NAMALWA (cell line): ENCODE results near the gene FAM193A.
"Not testable (repeated sequence)": the region's sequence is repeated elsewhere in the genome, so short reads cannot be mapped to it uniquely, and the experiment has no call there.

Source experiments
- DNase-seq: peaks from one replicate; pipeline ENCODE4 v3.0.0-alpha.2; 2015; ENCODE audit warnings: low spot score

The FAM193A gene

DNA sequence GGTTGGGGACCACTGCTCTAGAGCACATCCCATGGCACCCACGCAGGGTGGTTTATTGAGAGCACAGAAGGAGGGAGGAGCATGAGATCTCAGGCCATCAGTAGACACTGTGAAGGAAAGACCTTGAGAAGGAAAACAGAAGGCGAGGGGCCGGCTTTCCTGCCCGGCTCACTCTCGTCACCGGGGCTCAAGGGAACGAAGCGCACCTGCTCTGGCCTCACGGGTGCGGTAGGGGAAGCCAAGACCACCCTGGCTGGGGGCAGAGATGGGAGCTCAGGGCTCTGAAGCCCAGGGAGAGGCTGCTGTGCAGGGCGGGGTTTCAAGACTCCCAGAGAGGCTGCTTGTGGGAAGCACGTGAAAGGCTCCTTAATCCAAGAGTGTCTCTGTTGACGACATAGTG lies 113.8 kb downstream of the FAM193A start:
- DNase-seq: no peak

DNA sequence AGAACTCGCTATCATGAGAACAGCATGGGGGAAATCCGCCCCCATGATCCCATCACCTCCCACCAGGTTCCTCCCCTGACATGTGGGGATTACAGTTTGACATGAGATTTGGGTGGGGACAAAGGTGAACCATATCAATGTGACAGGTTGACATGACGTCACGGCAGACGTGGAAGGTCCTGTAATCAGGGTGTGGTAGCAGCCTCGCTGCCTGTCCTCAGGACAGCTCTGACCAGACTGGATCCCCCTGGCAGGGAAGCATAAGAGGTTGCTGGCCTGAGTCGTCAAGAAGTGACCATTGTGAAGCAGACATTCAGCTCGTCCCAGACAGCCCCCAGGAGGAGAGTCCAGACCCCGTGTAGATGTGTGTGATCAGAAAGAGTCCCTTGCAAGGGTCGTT lies 115.1 kb downstream of the FAM193A start:
- DNase-seq: no peak

DNA sequence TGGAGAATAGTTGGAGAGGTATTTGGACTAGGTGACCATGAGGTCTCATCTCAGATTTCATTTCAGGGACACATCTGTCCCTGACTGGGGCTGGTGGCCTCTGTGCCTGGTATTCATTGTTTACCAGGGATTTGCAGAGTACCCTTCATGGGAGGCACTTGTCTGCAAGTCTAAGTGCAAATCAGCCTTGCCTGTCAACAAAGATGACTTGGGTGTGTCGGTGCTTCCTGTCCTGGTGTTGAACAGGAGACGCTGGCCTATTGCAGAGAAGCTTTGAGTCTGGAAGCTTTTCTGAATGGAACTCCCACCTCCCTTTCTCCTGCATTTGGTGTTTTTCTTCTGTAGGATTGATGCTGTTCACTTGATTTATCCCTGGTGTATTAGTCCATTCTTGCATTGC lies 115.6 kb downstream of the FAM193A start:
- DNase-seq: no peak

DNA sequence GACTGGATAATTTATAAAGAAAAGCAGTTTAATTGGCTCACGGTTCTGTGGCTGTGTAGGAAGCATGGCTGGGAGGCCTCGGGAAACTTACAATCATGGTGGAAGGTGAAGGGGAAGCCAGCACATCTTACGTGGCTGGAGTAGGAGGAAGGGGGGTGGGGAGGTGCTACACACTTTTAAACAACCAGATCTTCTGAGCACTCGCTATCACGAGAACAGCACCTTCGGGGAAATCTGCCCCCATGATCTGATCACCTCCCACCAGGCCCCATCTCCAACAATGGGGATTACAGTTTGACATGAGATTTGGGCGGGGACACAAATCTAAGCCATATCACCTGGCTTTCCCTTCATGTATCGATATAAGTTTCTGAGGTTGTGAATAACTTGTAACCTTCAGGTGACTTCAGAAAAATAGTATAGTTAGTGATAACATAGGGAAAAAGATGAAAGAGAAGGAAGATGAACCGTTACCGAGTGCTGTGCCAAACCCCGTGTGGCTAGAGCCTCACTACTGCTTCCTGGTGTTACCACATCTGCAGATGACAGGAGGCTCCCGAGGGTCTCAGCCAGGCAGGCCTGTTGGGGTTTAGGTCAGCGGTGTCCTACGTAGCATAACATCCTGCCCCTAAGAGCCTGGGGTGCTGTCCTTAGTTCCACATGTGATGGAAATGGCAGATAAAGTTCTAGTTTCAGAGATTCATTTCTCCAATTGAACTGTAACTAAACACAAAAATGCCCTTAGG lies 116.1 kb downstream of the FAM193A start:
- DNase-seq: no peak

DNA sequence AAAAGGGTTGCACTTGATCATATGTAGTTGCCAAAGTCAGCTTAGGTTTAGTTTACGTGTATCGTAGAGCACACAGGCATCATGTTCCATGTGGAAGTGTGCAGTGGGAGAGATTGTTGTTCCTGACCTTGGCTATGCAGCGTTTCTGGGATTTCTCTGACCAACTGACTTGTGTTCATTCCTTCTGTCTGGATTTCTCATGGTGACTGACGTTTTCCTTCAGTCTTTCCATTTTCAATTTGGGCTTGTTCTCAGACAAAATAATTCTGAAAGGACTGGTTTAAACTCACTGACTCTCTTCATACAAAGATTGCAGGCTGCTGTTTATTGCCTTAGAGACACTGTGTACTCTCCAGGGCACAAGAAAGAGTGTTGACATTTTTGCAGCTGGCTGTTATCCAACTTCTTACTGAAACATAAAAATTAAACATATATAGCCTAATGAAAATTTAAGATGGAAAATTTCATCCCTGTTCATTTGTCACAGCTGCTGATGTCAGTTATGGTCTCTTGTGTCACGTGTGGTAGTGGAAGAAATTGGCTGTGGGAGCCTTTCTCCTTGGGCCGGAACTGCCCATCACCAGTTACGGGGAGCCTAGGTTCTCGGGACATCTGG lies 124.3 kb downstream of the FAM193A start:
- no peak for DNase-seq

DNA sequence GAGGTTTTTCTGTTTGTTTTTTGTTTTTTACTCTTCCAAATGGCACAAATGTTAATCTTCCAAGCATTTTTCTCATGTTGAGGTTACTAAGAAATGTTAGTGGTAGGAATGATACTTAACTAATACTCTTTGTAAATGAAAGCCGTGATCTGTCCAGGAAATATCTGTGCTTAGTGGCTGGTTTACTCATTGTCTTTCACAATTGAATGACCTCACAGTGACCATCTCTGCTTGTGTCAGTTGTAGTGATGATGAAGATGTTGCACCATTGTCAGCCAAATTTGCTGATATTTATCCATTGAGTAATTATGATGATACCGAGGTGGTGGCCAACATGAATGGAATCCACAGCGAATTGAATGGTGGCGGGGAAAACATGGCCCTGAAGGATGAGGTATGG lies 126.2 kb downstream of the FAM193A start:
- no peak for DNase-seq

DNA sequence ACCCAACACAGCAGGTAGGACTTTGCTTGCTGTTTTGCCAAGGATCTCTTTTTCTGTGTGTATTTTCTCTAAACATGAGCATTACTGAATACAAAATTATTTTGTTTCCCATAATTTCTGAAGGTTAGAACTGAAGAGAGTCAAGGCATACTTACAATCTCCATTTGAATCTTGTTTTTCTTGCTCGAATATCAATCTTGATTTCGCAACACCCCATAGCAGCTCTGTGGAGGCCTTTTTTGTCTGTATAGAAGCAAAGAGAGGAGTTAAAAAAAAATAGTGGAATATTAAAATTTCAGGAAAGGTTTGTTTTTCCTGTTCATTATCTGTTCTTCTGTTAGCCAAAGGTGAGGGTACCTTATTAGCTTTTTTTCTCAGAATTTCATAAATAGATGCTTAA lies 126.8 kb downstream of the FAM193A start:
- DNase-seq: no peak

DNA sequence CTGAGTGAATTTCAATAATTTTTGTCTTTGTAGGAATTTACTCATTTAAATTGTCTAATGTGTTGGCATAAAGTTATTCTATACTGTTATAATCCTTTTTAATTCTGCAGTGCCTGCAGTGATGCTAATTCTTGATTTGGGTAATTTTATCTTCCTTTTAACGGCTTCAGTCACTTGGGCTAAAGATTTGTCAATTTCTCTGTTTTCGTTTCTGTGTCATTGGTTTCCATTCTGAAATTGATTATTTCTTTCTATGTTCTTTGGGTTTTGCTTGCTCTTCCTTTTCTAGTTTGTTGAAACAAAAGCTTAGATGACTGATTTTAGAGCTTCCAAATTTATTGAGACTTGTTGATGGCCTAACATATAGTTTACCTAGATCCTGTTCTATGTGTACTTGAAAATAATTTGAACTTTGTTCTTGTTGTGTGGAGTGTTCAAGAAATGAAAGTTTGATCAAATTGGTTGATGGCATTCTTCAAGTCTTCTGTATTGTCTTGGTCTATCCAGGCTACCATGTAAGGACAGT lies 130.3 kb downstream of the FAM193A start:
- no peak for DNase-seq

DNA sequence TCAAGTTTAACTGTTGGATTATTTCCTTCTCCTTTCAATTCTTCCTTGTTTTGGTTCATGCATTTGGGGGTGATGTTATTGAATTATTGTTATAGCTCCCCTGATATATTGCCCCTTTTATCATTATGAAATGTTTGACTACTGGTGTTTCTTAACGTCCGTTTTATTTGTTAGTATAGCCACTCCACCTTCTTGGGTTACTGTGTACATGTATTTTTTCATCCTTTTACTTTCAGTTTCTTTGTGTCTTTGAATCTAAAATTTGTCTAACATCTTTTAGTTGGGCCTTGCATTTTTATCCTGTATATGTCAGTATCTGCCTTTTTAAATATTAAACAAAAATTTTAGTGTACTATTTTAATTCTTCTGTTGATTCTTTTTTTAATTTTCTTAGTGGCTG lies 131.0 kb downstream of the FAM193A start:
- DNase-seq: no peak

DNA sequence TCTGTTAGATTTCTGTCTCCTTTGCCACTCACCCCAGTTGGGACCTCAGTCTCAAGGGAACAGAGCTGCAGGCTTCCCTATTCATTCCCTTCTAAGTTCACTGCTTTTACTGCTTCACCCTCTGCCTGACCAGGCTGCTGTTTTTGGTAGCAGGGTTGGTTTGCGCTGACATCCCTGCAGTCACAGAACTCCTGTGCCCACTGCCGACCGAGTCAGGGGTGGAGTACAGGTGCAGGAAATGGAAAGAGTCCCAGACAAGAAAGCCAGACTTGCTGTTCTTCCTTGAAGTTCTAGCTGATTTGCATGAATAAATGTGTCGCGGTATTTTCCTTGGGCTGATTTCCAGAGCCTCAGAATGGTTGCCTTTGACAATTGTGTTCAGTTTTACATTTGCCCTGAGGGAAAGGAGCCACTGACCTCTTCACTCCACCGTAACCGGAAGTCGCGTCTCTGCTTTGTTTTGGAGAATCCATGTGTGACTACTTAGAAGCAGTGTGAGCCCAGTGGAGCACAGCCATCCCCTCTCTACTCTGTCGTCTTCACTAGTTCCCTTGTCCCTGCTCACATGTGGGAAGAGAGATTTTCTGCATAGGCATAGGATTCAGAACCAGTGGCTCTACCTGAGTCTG lies 134.9 kb downstream of the FAM193A start:
- DNase-seq: no peak

DNA sequence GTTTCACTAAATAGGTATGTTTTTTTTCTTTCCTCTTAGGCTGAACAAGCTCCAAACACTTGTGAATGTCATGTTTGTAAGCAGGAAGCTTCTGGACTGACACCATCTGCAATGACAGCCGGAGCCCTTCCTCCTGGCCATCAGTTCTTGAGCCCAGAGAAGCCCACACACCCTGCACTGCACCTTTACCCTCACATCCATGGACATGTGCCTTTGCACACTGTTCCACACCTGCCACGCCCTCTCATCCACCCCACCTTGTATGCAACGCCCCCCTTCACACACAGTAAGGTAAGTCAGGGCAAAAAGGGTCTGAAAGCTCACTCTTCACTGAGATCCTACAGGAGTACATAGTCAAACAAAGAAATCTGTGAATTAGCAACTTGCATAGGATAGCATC lies 135.6 kb downstream of the FAM193A start:
- no peak for DNase-seq

DNA sequence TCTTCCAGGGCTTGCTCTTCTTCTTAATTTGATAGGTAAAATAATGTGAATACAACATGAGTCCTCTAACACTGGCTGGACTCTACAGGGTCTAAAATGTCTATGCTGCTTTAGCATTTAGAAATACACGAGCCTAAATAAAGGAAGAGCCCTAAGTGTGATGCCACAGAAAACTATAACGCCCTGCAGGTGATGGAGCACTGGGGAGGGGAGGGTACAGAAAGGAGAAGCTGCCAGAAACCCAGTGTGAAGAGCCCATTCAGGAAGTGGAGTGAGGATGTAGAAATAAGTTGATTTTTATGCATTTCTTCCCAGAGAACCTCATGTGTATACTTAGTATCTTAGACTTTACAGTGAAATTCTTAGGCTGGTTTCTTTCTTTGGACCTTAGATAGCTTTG lies 136.3 kb downstream of the FAM193A start:
- DNase-seq: no peak

DNA sequence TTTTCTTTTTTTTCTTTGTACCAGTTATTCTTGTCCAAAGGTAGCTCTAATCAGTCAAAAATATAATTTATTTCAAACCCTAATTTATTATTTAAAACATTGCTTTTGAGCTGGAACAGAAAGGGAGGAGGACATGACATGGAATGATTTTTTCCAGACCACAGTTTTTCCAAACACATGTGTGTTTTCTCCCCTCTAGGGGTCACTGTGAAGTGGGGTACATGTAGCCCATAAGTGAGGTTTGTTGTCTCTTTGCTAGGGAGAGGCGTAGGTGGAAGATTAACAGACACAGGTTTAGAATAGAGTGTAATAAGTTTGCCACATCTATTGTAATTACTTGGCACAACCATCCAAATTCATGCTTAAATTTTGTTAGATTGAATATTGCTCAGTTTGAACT lies 136.7 kb downstream of the FAM193A start:
- peak; percentile 33 for DNase-seq

DNA sequence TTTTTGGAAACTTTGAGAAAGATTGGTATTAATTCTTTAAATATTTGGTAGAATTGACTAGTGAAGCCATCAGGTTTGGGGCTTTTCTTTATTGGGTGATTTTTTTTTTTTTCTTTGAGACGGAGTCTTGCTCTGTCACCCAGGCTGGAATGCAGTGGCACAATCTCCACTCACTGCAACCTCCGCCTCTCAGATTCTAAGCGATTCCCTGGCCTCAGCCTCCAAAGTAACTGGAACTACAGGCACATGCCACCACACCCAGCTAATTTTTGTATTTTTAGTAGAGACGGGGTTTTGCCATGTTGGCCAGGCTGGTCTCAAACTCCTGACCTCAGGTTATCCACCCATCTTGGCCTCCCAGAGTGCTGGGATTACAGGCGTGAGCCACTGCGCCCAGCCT lies 143.3 kb downstream of the FAM193A start:
- not testable (repeated sequence) for DNase-seq

DNA sequence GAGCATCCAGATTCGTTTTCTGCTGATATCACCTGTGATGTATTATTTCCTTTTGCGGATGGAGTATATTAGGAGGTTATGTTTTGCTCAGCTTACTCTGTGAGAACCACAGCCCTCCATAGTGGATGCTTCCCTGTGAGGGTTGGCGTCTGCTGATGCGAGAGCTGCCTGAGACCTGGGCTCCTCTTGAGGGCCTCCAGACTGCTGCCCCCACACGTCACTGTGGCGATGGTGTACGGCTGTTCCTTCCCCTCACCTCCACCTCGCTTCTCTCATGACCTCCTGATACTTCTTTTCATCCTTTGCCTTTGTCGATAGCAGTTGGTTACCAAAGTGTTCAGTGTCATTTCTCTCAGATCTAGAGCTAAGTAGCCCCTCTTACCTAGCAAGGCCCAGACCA lies 148.0 kb downstream of the FAM193A start:
- no peak for DNase-seq

DNA sequence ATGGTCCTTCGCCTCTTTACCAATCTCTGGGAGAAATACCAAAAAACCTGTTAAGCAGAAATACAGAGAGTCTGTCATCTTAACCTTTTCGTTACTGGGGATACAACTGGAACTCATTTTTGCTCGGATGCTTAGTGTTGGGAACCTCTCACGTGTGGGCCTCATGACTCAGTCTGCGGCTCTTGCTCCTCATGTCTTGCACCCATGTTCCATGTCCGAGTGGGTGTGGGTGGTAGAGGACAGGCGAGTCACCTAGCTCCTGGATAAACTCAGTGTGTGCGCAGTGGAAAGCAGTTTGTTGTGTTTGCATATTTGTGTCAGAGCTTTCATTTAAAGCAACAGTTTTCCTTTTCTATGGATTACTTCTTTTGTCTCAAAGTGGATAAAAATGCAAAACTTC lies 149.1 kb downstream of the FAM193A start:
- no peak for DNase-seq

DNA sequence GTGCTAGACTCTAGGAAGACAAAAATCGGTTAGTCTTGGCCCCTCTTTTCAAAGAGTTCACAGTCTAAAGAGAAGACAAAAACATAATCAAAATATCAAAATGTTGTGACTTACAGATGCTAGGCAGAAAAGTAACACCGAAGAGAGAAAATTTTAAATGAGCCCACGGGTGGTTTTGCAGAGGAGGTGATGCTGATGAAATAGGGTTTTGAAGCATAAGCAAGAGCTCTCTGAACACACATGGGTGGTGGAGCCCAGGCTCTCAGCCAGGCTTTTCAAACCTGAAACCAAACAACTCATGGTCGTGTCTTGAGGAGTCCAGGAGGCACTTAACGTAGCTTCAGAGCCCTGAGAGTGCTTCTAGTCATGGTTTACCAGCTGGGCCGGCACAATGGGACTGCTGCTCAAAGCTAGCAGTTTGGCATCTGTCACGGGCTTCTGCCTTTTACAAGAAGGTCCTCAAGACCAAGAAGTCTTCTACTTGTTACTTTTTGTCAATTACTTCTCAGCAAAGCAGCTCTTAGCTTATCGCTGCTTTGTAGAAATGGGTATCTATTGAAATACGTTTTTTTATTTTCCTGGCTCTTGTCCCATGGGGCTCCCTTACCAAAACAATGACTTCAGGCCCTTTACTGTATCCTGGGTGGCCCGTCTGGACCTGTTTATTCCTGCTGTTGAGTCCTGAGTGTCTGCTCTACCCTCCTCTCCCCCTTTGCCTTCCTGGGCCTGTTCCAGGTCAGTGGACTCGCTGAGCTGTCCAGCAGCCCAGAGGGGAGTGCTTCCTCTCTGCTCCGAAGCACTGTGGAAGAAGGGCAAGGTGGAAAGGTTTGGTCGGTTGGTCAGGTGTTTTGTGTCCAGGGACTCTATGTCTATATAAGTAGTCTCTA lies 150.2 kb downstream of the FAM193A start:
- no peak for DNase-seq

DNA sequence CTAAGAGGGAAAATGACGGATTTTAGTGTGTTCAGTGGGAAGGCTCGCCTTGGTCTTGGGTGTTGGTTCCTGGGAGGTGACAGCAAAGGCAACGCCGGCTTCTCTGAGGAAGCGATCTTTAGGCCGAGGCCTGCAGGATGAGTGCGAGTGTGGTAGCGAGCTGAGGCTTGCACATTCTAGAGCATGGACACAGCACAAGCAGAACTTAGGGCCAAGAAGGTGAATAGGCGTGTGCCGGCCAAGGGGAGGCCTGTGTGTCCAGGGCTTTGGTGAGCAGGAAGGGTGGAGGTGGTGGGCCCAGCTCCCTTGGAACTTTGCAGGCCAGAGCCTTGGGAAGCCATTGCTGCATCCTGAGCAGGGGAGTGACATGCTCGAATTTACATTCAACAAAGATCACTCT lies 151.8 kb downstream of the FAM193A start:
- no peak for DNase-seq

DNA sequence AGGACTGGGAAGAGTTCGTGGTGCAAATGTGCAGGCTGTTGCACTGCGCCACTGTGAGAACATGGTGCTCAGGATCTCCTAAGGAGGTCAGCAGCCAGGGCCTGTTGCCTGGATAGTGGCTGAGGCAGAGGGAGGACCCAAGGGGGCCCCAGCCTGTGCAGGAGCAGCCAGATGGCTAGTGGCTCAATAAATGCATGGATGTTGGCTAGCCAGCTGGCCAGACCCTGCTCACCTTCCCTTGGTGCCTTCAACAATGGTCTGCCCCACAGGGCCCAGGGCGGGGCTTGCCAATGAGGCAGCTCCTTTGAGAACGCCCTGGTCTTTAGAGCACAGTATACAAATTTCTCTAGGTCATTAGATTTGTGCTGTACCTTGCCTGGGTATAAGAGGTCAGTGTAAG lies 152.2 kb downstream of the FAM193A start:
- no peak for DNase-seq

DNA sequence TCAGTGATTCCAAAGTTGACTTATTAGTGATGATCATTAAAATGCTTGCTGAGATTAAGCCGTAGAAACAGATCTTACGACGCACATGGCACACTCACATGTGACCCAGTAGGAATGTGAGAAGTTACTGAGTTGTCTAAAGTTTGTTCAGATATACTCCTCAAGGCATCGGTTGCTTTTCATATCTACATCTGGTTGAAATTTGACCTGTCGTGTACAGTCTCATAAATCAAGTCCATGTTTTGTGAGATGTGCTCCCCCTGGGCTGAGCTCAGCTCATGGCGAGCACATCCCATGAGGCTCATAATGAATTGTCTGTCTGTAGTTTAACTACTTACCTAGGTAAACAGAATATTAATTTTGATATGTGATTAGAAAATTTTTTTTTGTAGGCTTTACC lies 152.7 kb downstream of the FAM193A start:
- DNase-seq: no peak

DNA sequence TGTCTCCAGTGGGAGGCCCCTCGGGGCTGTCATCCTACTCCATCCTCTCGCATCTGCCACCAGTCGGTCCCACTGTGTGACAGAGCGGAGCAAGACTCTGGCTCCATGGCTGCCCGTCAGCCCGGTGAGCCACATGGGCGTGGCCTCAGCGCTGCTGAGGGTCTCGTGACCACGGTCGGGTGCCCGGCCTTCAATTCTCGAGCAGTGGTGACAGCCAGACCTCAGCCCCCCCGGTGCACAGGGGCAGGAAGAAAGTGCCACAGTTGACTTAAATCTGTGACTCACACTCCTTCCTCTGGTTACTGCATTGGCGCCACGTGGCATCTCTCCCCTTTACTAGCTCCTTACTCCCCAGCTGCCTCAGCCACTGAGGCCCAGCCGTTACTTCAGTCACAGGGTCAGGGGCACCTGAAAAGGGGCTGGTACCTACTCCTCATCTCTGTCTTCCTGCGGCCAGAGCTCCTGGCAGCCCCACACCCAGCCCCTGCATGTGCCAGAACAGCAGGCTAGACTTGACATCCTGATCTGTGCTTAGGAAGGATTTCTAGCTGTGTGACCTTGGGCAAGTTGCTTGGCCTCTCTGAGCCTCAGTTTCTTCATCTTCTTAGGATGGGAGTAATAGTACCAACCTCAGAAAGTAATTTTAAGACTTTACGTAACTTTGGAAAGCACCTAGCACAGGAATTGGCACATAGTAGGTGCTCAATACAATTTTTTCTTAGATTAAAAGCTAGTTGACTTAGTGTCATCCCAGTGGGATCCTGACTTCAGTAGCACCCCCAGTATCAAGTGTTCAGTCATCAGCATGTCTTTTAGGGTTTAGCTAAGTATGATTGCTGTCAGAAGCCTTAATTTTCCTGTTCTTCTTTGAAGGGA lies 153.6 kb downstream of the FAM193A start:
- peak; percentile 75 for DNase-seq
